ENCODE measurements around the gene NKAIN2. TPM values are rescaled to one million over a fixed set of nuclear protein-coding genes. Genes with fewer than 3 reads are reported as not detected.

Gene NKAIN2
- total and polyA plus RNA-seq, 9 of the 15 experiments (the other 6 are each of a cell fraction or from before 2014, with no cell fraction given), result not detected

DNA sequence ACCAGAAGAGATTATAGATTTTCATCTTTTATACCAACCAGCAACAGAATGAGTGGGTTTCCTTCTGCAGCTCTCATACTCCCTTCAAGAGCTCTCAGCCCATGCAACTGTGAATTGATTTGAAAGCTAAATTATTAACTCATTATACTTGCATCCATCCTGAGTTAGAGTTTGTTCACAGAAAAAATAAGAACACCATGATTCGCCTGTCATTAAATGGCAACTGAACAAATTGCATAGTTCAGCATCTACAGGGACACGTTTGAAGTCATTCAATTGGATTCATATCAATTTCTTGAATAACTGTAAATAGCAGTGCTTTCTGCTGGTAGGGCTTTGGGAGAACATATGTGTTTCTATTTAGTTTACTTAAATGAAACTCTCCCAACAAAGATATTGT is 65.7 kb downstream of the NKAIN2 start:
- ChIA-PET CTCF (ENCODE audit: low intra/inter-chr PET ratio) (no interaction called here), POLR2A (no interaction called here)
- Histone ChIP-seq H3K4me2 (ENCODE audit: insufficient read depth, low read length) (no peak overlapping the region), H4K20me1 (replicated peaks; ENCODE audit: control insufficient read depth, insufficient read depth, low read length) (no peaks in the 10 kb centered on the region), H3K27me3 (ENCODE audit: control insufficient read depth in 2 of 2, insufficient read depth in 2 of 2, low read length in 2 of 2) (no peaks in the 10 kb centered on the region), H3K9me1 (ENCODE audit: control insufficient read depth, insufficient read depth, low read length) (no peaks in the 10 kb centered on the region), H3K9me3 (replicated peaks; ENCODE audit: control insufficient read depth, insufficient read depth, low read depth, low read length) (no peaks in the 10 kb centered on the region), H3K4me1 (replicated peaks in 1 of 2; ENCODE audit: control insufficient read depth in 2 of 2, insufficient read depth in 2 of 2, low read length in 2 of 2) (no peaks in the 10 kb centered on the region), H3K79me2 (ENCODE audit: control insufficient read depth, insufficient read depth, low read length) (no peaks in the 10 kb centered on the region), H3K9ac (ENCODE audit: insufficient read depth in 1 of 2, low read depth in 2 of 2, low read length in 2 of 2) (no peak overlapping the region), H3K27ac (ENCODE audit: extremely low read depth, low read depth, low read length) (no peak overlapping the region), H3K36me3 (ENCODE audit: control insufficient read depth, insufficient read depth, low read length) (no peaks in the 10 kb centered on the region), H2AFZ (ENCODE audit: low read depth, low read length) (no peak overlapping the region), H3K4me3 (no peak overlapping the region)
- WGBS (ENCODE audit: insufficient coverage, low coverage, missing lambda C conversion rate), result 0% methylated on average over 2 of the region's 2 CpGs
- TF ChIP-seq SP2 (IDR thresholded peaks at IDR 0.05; ENCODE audit: extremely low read depth, low read depth, low read length, poor library complexity, severe bottlenecking) (no peak), ZC3H4 (CRISPR knock-in tag; IDR thresholded peaks at IDR 0.05; ENCODE audit: borderline replicate concordance) (no peak), BCOR (IDR thresholded peaks at IDR 0.05) (no peak), CBFA2T3 (IDR thresholded peaks at IDR 0.05) (no peak), CXXC5 (CRISPR knock-in tag; IDR thresholded peaks at IDR 0.05) (no peak), LEF1 (IDR thresholded peaks at IDR 0.05) (no peak), PURB (CRISPR knock-in tag; IDR thresholded peaks at IDR 0.05; ENCODE audit: low read depth) (no peak)
- TF ChIP-seq, protein P1, sequence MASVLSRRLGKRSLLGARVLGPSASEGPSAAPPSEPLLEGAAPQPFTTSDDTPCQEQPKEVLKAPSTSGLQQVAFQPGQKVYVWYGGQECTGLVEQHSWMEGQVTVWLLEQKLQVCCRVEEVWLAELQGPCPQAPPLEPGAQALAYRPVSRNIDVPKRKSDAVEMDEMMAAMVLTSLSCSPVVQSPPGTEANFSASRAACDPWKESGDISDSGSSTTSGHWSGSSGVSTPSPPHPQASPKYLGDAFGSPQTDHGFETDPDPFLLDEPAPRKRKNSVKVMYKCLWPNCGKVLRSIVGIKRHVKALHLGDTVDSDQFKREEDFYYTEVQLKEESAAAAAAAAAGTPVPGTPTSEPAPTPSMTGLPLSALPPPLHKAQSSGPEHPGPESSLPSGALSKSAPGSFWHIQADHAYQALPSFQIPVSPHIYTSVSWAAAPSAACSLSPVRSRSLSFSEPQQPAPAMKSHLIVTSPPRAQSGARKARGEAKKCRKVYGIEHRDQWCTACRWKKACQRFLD (CRISPR knock-in tag; IDR thresholded peaks at IDR 0.05), result no peak
- TF ChIP-seq, protein P2, sequence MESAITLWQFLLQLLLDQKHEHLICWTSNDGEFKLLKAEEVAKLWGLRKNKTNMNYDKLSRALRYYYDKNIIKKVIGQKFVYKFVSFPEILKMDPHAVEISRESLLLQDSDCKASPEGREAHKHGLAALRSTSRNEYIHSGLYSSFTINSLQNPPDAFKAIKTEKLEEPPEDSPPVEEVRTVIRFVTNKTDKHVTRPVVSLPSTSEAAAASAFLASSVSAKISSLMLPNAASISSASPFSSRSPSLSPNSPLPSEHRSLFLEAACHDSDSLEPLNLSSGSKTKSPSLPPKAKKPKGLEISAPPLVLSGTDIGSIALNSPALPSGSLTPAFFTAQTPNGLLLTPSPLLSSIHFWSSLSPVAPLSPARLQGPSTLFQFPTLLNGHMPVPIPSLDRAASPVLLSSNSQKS (CRISPR knock-in tag; IDR thresholded peaks at IDR 0.05), result no peak
- in situ Hi-C loops (cut with MboI) (no loop called here), intact Hi-C loops (cut with micrococcal nuclease) (no loop called here)
- FAIRE-seq (no peak), ATAC-seq (no peak), DNase-seq (ENCODE audit: extremely low read depth in 1 of 4, low spot score in 3 of 4) (no peak)
- no TSS peak for BruUV-seq (replicated peaks)
